Heart left ventricle (tissue), 13 donors: Measurements from ENCODE around the gene BROX.

Experiments used
- POLR2A ChIP-seq, 2 donors: fragments of 450-650 bp; IDR thresholded peaks; one replicate each; pipeline ENCODE4 v1.6.1; 2017; ENCODE audit warnings: antibody characterized with exemption in 2 of 2, mild to moderate bottlenecking in 2 of 2, moderate library complexity in 2 of 2
- TF ChIP-seq, protein P1 (sequence below), 12 donors: fragments of 200-600 bp; sonication (generic) in 4 of 12; IDR thresholded peaks; one replicate each; pipeline versions ENCODE4 v1.5.0 to v1.8.0; 2018 to 2022; ENCODE audit warnings: antibody characterized with exemption in 12 of 12, mild to moderate bottlenecking in 5 of 12
- donor health status: ischemic (EF 13 %, LVEDD 7.1; RV severe dilation, severe dysfunction).
- donor health status: DM: no; HTN: yes; CAD: no.
- donor health status: DM: no; HTN: no; CAD: no.
- donor health status: ischemic (EF 25% LVEDD 6.9; RV normal size, moderate dysfunction).
- donor health status: ischemic (EF 25% LVEDD 5.7; RV mildly dilated, moderate dysfunction).
- donor health status: ischemic (EF 35%, LVEDD 5.7; RV mildly dilated, moderate dysfunction).
- donor health status: nonischemic (EF 11% LVEDD 7.7; RV severe dilation, severe dysfunction).
- donor health status: DM: yes; HTN: yes; CAD: no.
- donor health status: PGD.
- donor health status: ischemic (EF 29% LVEDD 5.4; RV normal size, mild dysfunction).
- donor health status: nonischemic (EF 23%, LVEDD 6.1; RV moderate dilation, normal function).

DNA sequence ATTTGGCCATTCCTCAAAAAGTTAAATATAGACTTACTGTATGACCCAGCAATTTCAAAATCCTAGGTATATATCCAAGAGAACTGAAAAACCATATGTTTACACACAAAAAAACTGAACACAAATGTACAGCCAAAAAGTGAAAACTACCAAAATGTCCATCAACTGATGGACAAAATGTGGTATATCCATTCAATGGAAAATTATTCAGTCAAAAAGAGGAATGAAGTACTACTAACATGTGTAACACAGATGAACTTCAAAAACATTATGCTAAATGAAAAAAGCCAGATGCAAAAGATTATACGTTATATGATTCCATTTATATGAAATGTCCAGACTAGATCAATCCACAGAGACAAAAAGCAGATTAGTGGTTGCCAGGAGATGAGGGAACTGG is 8.1 kb upstream of the BROX start:
- TF ChIP-seq, protein P1, sequence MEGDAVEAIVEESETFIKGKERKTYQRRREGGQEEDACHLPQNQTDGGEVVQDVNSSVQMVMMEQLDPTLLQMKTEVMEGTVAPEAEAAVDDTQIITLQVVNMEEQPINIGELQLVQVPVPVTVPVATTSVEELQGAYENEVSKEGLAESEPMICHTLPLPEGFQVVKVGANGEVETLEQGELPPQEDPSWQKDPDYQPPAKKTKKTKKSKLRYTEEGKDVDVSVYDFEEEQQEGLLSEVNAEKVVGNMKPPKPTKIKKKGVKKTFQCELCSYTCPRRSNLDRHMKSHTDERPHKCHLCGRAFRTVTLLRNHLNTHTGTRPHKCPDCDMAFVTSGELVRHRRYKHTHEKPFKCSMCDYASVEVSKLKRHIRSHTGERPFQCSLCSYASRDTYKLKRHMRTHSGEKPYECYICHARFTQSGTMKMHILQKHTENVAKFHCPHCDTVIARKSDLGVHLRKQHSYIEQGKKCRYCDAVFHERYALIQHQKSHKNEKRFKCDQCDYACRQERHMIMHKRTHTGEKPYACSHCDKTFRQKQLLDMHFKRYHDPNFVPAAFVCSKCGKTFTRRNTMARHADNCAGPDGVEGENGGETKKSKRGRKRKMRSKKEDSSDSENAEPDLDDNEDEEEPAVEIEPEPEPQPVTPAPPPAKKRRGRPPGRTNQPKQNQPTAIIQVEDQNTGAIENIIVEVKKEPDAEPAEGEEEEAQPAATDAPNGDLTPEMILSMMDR (IDR thresholded peaks at IDR 0.05) = no peak
- no peak for TF ChIP-seq POLR2A (IDR thresholded peaks at IDR 0.05)
